ENCODE results near the gene FZD4.
"Not testable (repeated sequence)": the region's sequence is repeated elsewhere in the genome, so short reads cannot be mapped to it uniquely, and the experiment has no call there.

The FZD4 gene

GRCh38 chr11:86951706-86952105 lies 3.5 kb downstream of the FZD4 start:
- no peak overlapping the region for H3K4me3 ChIP-seq (ENCODE audit: low read depth, low read length)
- TF ChIP-seq CTCF (IDR thresholded peaks at IDR 0.05; ENCODE audit: low read depth, low read length), result no peak

- no peak for TF ChIP-seq CTCF (IDR thresholded peaks at IDR 0.05; ENCODE audit: low read depth, low read length)
- no peak overlapping the region for H3K4me3 ChIP-seq (ENCODE audit: low read depth, low read length)
Measured at GRCh38 chr11:86950661-86950995, 4.6 kb downstream of the FZD4 start.

DNA sequence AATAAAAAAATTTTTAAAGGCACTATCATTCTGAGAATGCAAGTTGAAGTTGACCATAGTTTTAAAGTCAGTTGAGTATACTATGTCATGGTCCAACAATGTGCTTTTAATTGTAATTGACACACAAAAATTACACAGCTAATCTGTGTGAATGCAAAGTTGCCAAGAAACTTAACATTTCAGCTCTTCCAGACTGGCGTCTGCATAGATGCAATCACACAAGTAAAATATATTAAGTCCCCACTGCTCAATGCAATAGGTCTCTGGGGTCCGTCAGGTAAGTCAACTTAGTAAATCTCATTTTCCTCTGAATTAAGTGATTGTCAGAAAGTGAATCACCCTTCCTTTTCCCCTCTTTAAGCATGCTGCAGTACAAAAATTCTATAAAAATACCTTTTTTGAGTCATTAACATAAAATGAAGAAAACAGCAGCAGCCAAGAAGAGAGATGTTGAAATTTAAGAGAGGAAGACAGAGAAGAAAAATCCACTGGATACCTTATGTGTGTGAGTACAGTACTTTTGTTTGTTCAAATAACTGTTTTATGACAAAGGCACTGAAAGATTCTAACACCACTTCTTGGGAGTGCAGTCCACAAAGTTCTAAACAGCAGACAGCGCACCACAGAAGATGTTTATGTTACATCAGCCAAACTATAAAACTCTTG lies 5.1 kb downstream of the FZD4 start:
- no peak overlapping the region for H3K4me3 ChIP-seq (ENCODE audit: low read depth, low read length)
- TF ChIP-seq CTCF (IDR thresholded peaks at IDR 0.05; ENCODE audit: low read depth, low read length), result no peak

GRCh38 chr11:86948733-86949132 lies 6.5 kb downstream of the FZD4 start:
- H3K4me3 ChIP-seq (ENCODE audit: low read depth, low read length), result no peak overlapping the region
- TF ChIP-seq CTCF (IDR thresholded peaks at IDR 0.05; ENCODE audit: low read depth, low read length), result no peak

- no peak overlapping the region for H3K4me3 ChIP-seq (ENCODE audit: low read depth, low read length)
- no peak for TF ChIP-seq CTCF (IDR thresholded peaks at IDR 0.05; ENCODE audit: low read depth, low read length)
Measured at GRCh38 chr11:86947541-86947940, 7.7 kb downstream of the FZD4 start.

DNA sequence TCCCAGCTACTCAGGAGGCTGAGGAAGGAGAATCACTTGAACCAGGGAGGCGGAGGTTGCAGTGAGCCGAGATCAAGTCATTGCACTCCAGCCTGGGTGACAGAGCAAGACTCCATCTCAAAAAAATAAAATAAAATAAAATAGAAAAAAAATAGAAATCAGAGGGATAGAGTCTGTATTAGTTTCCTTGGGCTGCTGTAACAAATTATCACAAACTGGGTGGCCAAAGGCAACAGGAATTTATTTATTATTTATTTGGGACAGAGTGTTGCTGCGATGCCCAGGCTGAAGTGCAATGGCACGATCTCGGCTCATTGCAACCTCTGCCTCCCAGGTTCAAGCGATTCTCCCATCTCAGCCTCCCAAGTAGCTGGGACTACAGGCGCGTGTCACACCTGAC lies 11.7 kb downstream of the FZD4 start:
- H3K4me3 ChIP-seq (ENCODE audit: low read depth, low read length), result not testable (repeated sequence)

DNA sequence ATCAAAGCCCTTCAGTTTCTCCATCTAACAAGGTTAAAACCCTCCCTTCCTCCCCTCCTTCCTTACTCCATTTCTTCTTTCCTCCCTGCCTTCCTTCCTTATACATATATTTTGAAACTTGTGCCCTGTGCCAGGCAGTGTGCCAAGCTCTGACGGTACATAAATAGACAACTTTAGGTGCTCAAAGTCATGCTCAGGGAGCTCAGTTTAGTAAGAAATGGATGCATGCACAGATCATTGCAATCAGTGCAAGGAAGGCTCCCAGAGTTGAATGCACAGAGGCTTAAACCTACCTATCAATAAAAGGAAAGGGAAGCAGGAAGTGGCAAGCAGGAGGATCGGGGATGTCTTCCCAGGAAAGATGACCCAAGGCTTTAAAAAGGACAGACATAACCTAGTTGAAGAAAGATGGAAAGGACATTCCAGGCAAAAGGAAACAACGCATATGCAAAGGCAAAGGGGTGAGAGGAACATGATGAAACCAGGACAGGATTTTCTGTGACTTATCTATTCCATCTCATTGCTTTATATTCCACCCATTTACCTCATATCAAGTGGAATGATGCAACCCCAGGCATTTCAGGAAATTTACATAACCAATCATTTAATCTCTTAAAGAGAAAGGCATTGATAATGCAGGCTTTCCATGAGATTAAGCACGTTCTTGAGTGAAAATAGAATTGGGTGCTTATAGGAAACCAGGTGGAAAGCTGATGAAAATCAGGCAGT lies 13.2 kb downstream of the FZD4 start:
- no peak overlapping the region for H3K4me3 ChIP-seq (ENCODE audit: low read depth, low read length)
- no peak for TF ChIP-seq CTCF (IDR thresholded peaks at IDR 0.05; ENCODE audit: low read depth, low read length)

Data from WI38 (cell line).